A673 (cell line): ENCODE results near the gene KIN. TPM values are rescaled to one million over a fixed set of nuclear protein-coding genes. Genes with fewer than 3 reads are reported as not detected.

ENCODE experiments used
- BruUV-seq: library from RNA; stranded (reverse); fragments of 400-500 nt; replicated peaks from 2 replicates; lab custom pipeline; 2021; lab: Mats Ljungman, UMichigan
- CTCF ChIA-PET: fragments of 300-600 bp; sonication (Branson Sonifier 250); formaldehyde crosslinking; loops from one replicate; lab custom pipeline; 2022; ENCODE audit warnings: antibody characterized with exemption; lab: Charles Lee
- POLR2A ChIA-PET: fragments of 300-600 bp; sonication (Branson Sonifier 250); formaldehyde crosslinking; loops from one replicate; lab custom pipeline; 2022; ENCODE audit warnings: antibody characterized with exemption; ENCODE audit not compliant: low non-redundant PET; lab: Charles Lee
- DNase-seq: peaks from one replicate; pipeline ENCODE4 v3.0.0-alpha.2; 2015; ENCODE audit warnings: low spot score
- H3K27ac ChIP-seq: fragments of 200-600 bp; sonication (generic); 2 replicates; pipeline ENCODE4 v1.5.1; 2016; ENCODE audit warnings: mixed run types, low read depth, mild to moderate bottlenecking, mixed read lengths, antibody characterized with exemption, low read length; ENCODE audit not compliant: poor library complexity, severe bottlenecking
- H3K27me3 ChIP-seq: fragments of 200-600 bp; sonication (generic); replicated peaks from 2 replicates; pipeline ENCODE4 v1.6.1; 2017; ENCODE audit warnings: mixed run types, low read depth, mild to moderate bottlenecking, mixed read lengths, antibody characterized with exemption, low read length; ENCODE audit not compliant: insufficient read depth, poor library complexity
- H3K36me3 ChIP-seq: fragments of 200-600 bp; sonication (generic); 2 replicates; pipeline ENCODE4 v1.6.1; 2016; ENCODE audit warnings: mixed run types, mild to moderate bottlenecking, mixed read lengths, antibody characterized with exemption, low read length; ENCODE audit not compliant: insufficient read depth, poor library complexity, severe bottlenecking
- H3K4me1 ChIP-seq: fragments of 200-600 bp; sonication (generic); 2 replicates; pipeline ENCODE4 v1.6.1; 2017; ENCODE audit warnings: mixed run types, mild to moderate bottlenecking, mixed read lengths, antibody characterized with exemption, low read length; ENCODE audit not compliant: insufficient read depth, poor library complexity, severe bottlenecking
- H3K4me3 ChIP-seq: fragments of 200-600 bp; sonication (generic); 2 replicates; pipeline ENCODE4 v1.5.1; 2016; ENCODE audit warnings: low read depth, mixed run types, mild to moderate bottlenecking, mixed read lengths, low read length; ENCODE audit not compliant: poor library complexity, severe bottlenecking
- H3K9me3 ChIP-seq: fragments of 200-600 bp; sonication (generic); 2 replicates; pipeline ENCODE4 v1.6.1; 2016; ENCODE audit warnings: mixed run types, low read depth, mild to moderate bottlenecking, mixed read lengths, antibody characterized with exemption, low read length; ENCODE audit not compliant: poor library complexity, severe bottlenecking
- EZH2 ChIP-seq: fragments of 200-600 bp; sonication (generic); IDR thresholded peaks from 2 replicates; pipeline ENCODE4 v1.6.1; 2017; ENCODE audit warnings: borderline replicate concordance, low read depth, mild to moderate bottlenecking, mixed read lengths, antibody characterized with exemption, low read length; ENCODE audit not compliant: poor library complexity, severe bottlenecking
- intact Hi-C: fragments of 100-400 bp; cut with micrococcal nuclease; formaldehyde crosslinking; loops from one replicate; pipeline ENCODE4 v1.10.0; 2022; ENCODE audit not compliant: unreplicated experiment
- total RNA-seq: library from RNA; stranded (reverse); gene quantifications from 2 replicates; pipeline ENCODE4 v1.2.3, GENCODE V29; 2021
- TF ChIP-seq, protein P1 (sequence below): fragments of 300-800, 200-600 bp; sonication (generic); conservative IDR thresholded peaks from 2 replicates; pipeline ENCODE4 v1.5.1; 2017; ENCODE audit warnings: low read depth, mild to moderate bottlenecking, antibody characterized with exemption, low read length, moderate library complexity, mixed read lengths

KIN gene
- total RNA-seq, 1 experiment from 2014 or later: 16.3 TPM

DNA sequence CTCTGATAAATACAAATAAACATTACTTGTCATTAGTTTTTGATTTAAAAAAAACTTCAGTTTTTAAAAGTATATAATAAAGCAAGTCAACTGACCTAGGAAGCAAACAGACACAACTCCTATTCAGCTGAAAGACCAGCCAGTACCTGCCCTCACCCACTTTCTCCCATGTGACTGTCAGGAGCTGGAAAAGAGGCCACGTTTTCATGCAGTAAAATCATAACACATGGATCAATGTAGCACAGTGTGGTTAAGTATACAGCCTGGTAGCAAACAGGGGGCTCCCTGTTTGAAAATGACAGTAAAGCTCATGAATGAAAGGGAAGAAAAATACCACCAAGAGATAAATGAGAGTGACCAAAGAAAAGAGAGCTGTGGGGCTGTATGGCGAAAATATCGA, 21.6 kb downstream of the KIN start:
- BruUV-seq: no TSS peak
- H3K27me3 ChIP-seq: no peaks in the 10 kb centered on the region
- no peak for DNase-seq
- no peaks in the 10 kb centered on the region for H3K9me3 ChIP-seq
- TF ChIP-seq, protein P1, sequence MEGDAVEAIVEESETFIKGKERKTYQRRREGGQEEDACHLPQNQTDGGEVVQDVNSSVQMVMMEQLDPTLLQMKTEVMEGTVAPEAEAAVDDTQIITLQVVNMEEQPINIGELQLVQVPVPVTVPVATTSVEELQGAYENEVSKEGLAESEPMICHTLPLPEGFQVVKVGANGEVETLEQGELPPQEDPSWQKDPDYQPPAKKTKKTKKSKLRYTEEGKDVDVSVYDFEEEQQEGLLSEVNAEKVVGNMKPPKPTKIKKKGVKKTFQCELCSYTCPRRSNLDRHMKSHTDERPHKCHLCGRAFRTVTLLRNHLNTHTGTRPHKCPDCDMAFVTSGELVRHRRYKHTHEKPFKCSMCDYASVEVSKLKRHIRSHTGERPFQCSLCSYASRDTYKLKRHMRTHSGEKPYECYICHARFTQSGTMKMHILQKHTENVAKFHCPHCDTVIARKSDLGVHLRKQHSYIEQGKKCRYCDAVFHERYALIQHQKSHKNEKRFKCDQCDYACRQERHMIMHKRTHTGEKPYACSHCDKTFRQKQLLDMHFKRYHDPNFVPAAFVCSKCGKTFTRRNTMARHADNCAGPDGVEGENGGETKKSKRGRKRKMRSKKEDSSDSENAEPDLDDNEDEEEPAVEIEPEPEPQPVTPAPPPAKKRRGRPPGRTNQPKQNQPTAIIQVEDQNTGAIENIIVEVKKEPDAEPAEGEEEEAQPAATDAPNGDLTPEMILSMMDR: no peak
- TF ChIP-seq EZH2: no peak
- no peak overlapping the region for H3K4me3 ChIP-seq
- H3K4me1 ChIP-seq: no peaks in the 10 kb centered on the region
- intact Hi-C loops: no loop called here
- H3K27ac ChIP-seq: no peak overlapping the region
- POLR2A ChIA-PET: no interaction called here
- CTCF ChIA-PET: no interaction called here
- H3K36me3 ChIP-seq: peaks cover 49% of the 10 kb centered on the region

DNA sequence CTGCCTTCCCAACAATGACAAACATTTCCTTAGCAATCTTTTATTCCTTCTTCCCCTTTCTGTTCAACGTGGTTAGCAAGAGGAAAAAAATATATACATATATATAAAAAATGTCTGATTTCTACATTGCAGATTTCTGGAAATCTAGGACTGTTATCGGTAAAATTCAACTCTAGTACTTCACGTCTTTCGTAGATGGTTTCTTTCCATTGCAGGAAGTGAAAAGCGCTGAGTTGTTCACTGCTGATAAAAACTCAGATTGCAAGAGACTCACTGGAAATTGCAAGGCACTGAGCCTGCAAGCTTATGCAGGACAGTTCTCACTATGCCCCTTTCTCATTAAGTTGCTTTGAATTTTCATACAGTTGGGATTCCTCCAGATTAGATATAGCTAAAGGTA, 23.9 kb downstream of the KIN start:
- H3K9me3 ChIP-seq: no peaks in the 10 kb centered on the region
- no peaks in the 10 kb centered on the region for H3K4me1 ChIP-seq
- CTCF ChIA-PET: no interaction called here
- POLR2A ChIA-PET: no interaction called here
- H3K27ac ChIP-seq: no peak overlapping the region
- DNase-seq: no peak
- peaks cover 59% of the 10 kb centered on the region for H3K36me3 ChIP-seq
- intact Hi-C loops: no loop called here
- no peak for TF ChIP-seq EZH2
- TF ChIP-seq, protein P1: no peak
- H3K27me3 ChIP-seq: no peaks in the 10 kb centered on the region
- no TSS peak for BruUV-seq
- H3K4me3 ChIP-seq: no peak overlapping the region

DNA sequence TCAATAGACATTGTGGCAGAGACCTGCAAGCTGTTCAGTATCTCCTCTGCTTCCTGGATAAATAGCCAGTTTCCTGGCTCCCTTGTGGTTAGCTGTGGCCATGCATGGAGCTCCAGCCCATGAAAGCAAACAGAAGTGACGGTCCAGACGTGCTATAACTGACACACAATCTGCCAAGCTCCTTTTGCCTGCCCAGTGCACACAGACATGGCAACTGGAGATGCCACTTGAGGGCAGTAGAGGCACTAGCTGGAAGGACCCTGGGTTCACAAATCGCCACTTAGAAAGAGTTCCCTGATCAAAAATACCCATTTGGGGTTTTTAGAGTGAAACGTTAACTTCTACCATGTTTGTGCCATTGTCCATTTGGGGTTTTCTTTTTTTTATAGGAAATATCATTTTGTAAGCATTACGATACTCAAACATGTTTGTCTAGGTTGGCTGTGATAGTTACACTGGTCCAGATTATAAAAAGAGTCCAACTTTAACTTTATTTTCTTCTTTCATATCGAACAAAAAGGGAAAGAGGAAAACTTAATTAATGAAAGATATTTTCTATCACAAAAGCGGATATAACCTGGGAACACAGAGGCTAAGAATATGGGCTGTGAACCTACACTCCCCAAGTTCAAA, 31.3 kb downstream of the KIN start:
- CTCF ChIA-PET: interaction anchor here (0.5 to 1.1 kb wide), 3 partner anchors 69 to 233 kb away, joined by 3 to 10 read pairs (median 3); no protein-coding TSS in a partner anchor
- intact Hi-C loops: loop anchor here (2.0 to 10.0 kb wide), 2 partner anchors 232 to 1548 kb away; no protein-coding TSS in a partner anchor
- no peak for TF ChIP-seq EZH2
- TF ChIP-seq, protein P1: peak; percentile 62
- Histone ChIP-seq H3K27ac (no peak overlapping the region), H3K4me3 (no peak overlapping the region), H3K36me3 (peaks cover 65% of the 10 kb centered on the region), H3K4me1 (no peaks in the 10 kb centered on the region), H3K9me3 (no peaks in the 10 kb centered on the region), H3K27me3 (no peaks in the 10 kb centered on the region)
- POLR2A ChIA-PET: no interaction called here
- no TSS peak for BruUV-seq
- DNase-seq: peak; percentile 37
